Measurements from ENCODE around the gene ANKRD29. TPM values are rescaled to one million over a fixed set of nuclear protein-coding genes. Genes with fewer than 3 reads are reported as not detected.

Gene ANKRD29
- total RNA-seq, 1 donor = 0.43 TPM

- no peak overlapping the region for H3K4me3 ChIP-seq (ENCODE audit: low read depth, low read length)
- no peak for TF ChIP-seq CTCF (IDR thresholded peaks at IDR 0.05; ENCODE audit: insufficient read depth, low read depth, low read length)
- DNase-seq (ENCODE audit: low read depth) = no peak
Observed at GRCh38 chr18:23627970-23628369, 34.7 kb downstream of the ANKRD29 start.

GRCh38 chr18:23627321-23627720 lies 35.4 kb downstream of the ANKRD29 start:
- no peak for TF ChIP-seq CTCF (IDR thresholded peaks at IDR 0.05; ENCODE audit: insufficient read depth, low read depth, low read length)
- no peak overlapping the region for H3K4me3 ChIP-seq (ENCODE audit: low read depth, low read length)
- peak; percentile 70 for DNase-seq (ENCODE audit: low read depth)

- no peak overlapping the region for H3K4me3 ChIP-seq (ENCODE audit: low read depth, low read length)
- DNase-seq (ENCODE audit: low read depth) = peak; percentile 41
- TF ChIP-seq CTCF (IDR thresholded peaks at IDR 0.05; ENCODE audit: insufficient read depth, low read depth, low read length) = no peak
Observed at GRCh38 chr18:23626451-23627279, 36.0 kb downstream of the ANKRD29 start.

GRCh38 chr18:23623040-23623439 lies 39.7 kb downstream of the ANKRD29 start:
- no peak overlapping the region for H3K4me3 ChIP-seq (ENCODE audit: low read depth, low read length)
- DNase-seq (ENCODE audit: low read depth) = no peak
- no peak for TF ChIP-seq CTCF (IDR thresholded peaks at IDR 0.05; ENCODE audit: insufficient read depth, low read depth, low read length)

GRCh38 chr18:23619388-23619881 lies 43.3 kb downstream of the ANKRD29 start:
- peak overlapping the region; percentile 55 for H3K4me3 ChIP-seq (ENCODE audit: low read depth, low read length)
- no peak for TF ChIP-seq CTCF (IDR thresholded peaks at IDR 0.05; ENCODE audit: insufficient read depth, low read depth, low read length)
- peak; percentile 29 for DNase-seq (ENCODE audit: low read depth)

- no peak for TF ChIP-seq CTCF (IDR thresholded peaks at IDR 0.05; ENCODE audit: insufficient read depth, low read depth, low read length)
- peak overlapping the region; percentile 55 for H3K4me3 ChIP-seq (ENCODE audit: low read depth, low read length)
- DNase-seq (ENCODE audit: low read depth) = no peak
Observed at GRCh38 chr18:23618862-23619387, 43.8 kb downstream of the ANKRD29 start.

Measured in fibroblast of villous mesenchyme (primary cell).